GM19023 (cell line): ENCODE measurements around the gene PHACTR1.
"Not testable (repeated sequence)": the region's sequence is repeated elsewhere in the genome, so short reads cannot be mapped to it uniquely, and the experiment has no call there.

Source experiments
- ATAC-seq: cut with Tn5 transposase; IDR thresholded peaks from one replicate; pipeline ENCODE4 v1.9.1; 2021; ENCODE audit warnings: mild to moderate bottlenecking, moderate library complexity; ENCODE audit not compliant: unreplicated experiment

Gene PHACTR1

DNA sequence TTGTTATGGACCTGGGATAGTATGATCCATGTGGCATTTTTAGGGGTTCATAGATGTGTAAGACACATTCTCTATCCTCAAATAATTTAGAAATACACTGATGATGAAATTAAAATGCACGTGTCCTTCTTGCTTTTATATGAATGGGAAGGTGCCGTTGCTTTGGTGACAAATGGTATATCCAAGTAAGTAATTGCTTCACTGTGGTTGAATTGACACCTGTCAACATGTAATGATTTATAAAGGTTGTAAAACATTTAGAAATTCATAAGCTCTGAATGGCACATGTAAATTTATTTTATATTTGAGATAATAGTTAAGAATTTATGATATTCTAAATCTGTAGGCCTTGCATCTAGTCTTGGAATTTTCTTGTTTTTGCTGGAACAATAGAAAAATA lies 227.0 kb downstream of the PHACTR1 start:
- ATAC-seq = no peak

DNA sequence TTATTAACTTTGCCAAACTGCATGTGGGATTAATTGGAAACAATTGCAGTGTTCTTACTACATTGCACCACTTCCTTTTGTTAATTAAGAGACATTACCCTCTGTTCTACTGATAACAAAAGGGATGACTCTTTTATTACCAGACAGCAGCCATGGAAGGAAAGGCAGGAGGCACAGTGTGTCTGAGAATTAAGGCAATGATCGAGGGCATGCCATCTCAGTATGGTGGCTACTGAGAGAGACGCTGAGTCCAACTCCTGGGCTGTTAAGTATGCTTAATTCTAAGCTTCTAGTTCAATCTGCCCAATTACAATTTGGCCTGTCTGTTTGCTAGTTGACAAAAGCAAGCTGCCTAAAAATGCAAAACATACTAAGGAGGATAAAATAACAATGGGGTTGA lies 227.4 kb downstream of the PHACTR1 start:
- no peak for ATAC-seq

DNA sequence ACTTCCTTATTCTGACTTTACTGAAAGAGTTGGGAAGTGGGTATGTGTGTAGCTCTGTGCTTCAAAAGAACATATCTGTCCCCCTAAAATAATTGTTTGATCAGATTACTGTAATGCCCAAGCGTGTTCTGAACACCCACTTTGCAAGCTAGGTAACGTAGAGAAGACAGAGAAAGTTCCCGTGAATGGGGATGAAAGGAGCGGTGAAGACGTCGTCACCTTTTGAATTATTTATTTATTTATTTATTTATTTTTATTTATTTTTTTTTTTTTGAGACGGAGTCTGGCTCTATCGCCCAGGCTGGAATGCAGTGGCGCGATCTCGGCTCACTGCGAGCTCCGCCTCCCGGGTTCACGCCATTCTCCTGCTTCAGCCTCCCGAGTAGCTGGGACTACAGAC lies 228.0 kb downstream of the PHACTR1 start:
- ATAC-seq = not testable (repeated sequence)

GRCh38 chr6:12947151-12947871 lies 230.7 kb downstream of the PHACTR1 start:
- ATAC-seq = no peak

DNA sequence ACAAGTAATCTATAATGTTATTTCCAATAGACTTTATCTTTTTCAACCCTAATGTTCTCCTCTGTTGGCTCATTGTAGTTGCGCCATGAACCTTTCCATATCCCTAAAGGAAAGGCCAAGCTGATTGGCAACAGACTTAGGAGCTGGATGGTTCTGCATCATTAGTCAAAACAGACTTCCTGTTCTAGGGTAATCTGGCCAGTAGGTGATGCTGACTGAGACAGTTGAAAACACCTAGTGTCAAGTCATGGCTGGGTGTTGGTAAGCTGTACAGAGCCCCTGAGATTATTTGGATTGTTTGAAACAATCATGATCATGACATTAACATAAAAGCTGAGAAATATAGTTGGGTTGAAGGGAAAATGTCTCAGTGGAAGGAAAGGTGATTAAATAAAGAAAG lies 231.4 kb downstream of the PHACTR1 start:
- ATAC-seq = no peak

DNA sequence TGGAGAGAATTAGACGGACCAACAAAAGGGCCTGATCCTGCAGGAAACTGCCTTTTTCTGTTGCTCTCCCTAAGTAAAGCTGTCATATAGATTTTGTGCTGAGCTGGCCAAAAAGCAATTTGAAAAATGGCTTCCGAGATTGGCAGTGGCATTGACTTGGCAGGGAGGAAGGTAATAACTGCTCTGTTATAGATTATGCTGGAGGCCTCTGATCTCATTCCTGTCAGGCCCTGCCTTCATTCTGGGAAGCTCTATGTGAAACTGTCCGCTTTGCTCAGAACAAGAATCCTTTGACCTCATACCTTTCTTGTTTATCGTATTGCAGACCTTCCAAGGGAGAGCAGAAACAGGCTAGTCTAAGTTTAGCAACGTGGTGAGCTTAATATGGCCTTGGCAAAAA lies 234.4 kb downstream of the PHACTR1 start:
- no peak for ATAC-seq

- no peak for ATAC-seq
Observed at GRCh38 chr6:12951415-12951814, 234.8 kb downstream of the PHACTR1 start.

GRCh38 chr6:12952318-12952717 lies 235.8 kb downstream of the PHACTR1 start:
- ATAC-seq = no peak

GRCh38 chr6:12955956-12956355 lies 239.4 kb downstream of the PHACTR1 start:
- no peak for ATAC-seq

- ATAC-seq = no peak
Observed at GRCh38 chr6:12956991-12957320, 240.4 kb downstream of the PHACTR1 start.

- ATAC-seq = no peak
Observed at GRCh38 chr6:12957321-12958051, 240.9 kb downstream of the PHACTR1 start.

- ATAC-seq = no peak
Observed at GRCh38 chr6:12958052-12958706, 241.6 kb downstream of the PHACTR1 start.

DNA sequence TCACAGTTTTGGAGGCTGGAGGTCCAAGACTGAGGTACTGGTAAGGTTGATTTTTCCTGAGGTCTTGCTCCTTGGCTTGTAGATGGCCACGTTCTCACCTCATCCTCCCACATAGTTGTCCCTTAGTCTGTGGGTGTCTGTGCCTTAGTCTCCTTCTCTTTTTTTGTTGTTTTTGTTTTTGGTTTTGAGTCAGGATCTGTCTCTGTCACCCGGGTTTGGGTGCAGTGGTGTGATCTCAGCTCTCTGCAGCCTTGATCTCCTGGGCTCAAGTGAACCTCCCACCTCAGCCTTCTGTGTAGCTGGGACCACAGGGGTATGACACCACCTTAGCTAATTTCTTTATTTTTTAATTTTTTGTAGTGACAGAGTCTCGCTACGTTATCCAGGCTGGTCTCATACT lies 245.2 kb downstream of the PHACTR1 start:
- ATAC-seq = no peak

- ATAC-seq = no peak
Observed at GRCh38 chr6:12962529-12962928, 246.0 kb downstream of the PHACTR1 start.

GRCh38 chr6:12962987-12963386 lies 246.4 kb downstream of the PHACTR1 start:
- ATAC-seq = no peak

GRCh38 chr6:12963567-12963966 lies 247.0 kb downstream of the PHACTR1 start:
- ATAC-seq = no peak

DNA sequence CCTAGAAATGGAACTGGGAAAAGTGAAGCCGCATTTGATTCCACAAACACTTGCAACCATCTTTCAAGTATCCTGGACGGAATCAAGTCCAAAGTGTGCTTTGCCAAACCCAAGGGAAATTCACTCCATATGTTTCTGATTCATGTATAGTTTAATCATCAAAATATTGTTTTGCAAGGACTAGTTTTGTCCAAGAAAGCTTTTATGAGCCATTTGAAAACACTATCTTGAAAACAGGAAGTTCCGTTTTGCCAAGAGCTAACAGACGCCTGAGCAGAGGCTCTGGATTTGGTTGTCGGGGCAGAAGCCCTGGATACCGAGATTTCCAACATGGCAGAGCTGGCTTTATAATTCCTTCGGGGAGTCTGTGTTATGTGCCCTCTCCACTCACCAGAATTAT lies 251.1 kb downstream of the PHACTR1 start:
- no peak for ATAC-seq

DNA sequence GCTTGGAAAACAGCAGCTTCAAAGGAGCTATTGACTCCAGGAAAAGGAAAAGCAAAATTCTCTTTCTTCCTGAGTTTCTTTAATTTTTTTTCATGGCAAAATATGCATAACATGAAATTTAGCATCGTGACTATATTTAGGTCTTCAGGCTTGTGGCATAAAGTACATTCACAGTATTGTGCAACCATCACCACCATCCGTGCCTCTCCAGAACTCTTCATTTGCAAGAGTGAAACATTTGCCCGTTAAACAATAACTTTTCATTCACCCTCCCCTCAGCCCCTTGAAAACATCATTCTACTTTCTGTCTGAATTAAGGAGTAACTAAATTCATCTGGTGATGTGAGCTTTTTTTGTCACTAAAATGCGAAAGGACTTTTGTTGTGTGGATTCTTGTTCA lies 251.7 kb downstream of the PHACTR1 start:
- ATAC-seq = no peak

- ATAC-seq = no peak
Observed at GRCh38 chr6:12968839-12969558, 252.4 kb downstream of the PHACTR1 start.

- no peak for ATAC-seq
Observed at GRCh38 chr6:12969966-12970365, 253.4 kb downstream of the PHACTR1 start.

GRCh38 chr6:12973386-12973785 lies 256.8 kb downstream of the PHACTR1 start:
- ATAC-seq = no peak
